ENCODE results near the gene LCOR.

LCOR gene

GRCh38 chr10:96968682-96969423, 136.8 kb downstream of the LCOR start:
- no peak overlapping the region for H3K27ac ChIP-seq

DNA sequence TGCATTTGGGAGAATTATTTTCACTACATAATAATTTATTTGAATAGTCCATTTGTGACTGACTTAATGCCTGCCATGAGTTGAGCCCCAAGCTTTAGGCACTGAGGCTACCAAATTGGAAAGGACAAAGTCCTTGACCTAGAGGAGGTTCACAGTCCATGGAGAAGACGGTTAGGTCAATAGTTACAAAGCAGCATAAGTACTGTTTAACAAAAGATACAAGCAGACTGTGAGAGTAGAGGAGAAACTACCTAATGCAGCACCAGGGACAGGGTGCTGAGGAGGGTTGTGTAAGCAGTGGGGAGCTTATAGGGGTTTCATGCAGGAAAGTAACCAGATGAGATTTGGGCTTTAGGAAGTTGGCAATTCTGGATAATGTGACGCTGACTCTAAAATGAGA, 139.2 kb downstream of the LCOR start:
- no peak overlapping the region for H3K27ac ChIP-seq
- TF ChIP-seq, protein P1, sequence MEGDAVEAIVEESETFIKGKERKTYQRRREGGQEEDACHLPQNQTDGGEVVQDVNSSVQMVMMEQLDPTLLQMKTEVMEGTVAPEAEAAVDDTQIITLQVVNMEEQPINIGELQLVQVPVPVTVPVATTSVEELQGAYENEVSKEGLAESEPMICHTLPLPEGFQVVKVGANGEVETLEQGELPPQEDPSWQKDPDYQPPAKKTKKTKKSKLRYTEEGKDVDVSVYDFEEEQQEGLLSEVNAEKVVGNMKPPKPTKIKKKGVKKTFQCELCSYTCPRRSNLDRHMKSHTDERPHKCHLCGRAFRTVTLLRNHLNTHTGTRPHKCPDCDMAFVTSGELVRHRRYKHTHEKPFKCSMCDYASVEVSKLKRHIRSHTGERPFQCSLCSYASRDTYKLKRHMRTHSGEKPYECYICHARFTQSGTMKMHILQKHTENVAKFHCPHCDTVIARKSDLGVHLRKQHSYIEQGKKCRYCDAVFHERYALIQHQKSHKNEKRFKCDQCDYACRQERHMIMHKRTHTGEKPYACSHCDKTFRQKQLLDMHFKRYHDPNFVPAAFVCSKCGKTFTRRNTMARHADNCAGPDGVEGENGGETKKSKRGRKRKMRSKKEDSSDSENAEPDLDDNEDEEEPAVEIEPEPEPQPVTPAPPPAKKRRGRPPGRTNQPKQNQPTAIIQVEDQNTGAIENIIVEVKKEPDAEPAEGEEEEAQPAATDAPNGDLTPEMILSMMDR (conservative IDR thresholded peaks at IDR 0.05), result no peak

More at GRCh38 chr10:96968682-96969423, 136.8 kb downstream of the LCOR start:
- TF ChIP-seq, protein P1 (conservative IDR thresholded peaks at IDR 0.05), result no peak

DNA sequence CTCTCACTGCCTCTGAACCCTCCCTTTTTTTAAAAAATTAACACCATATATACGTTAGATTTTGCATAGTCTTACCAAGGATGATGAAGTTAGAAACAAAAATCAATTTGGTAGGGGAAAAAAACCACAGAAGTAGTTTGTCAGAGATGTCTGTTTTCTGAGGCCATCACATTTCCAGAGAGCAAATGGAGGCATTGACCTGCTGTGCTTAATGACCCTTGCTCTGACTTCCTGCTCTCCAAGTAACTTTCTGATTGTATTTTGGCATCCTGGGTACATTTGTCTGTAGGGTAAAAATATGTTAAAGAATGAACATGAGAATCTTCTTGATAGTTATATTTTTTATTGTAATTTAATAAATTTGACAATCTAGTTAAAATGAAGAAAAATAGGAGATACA, 140.2 kb downstream of the LCOR start:
- TF ChIP-seq, protein P1 (conservative IDR thresholded peaks at IDR 0.05), result no peak
- no peak overlapping the region for H3K27ac ChIP-seq

GRCh38 chr10:96973809-96974747, 142.0 kb downstream of the LCOR start:
- TF ChIP-seq, protein P1 (conservative IDR thresholded peaks at IDR 0.05), result no peak
- H3K27ac ChIP-seq, result no peak overlapping the region

GRCh38 chr10:96975136-96975535, 143.0 kb downstream of the LCOR start:
- H3K27ac ChIP-seq, result no peak overlapping the region

GRCh38 chr10:96978621-96979154, 146.6 kb downstream of the LCOR start:
- TF ChIP-seq, protein P1 (conservative IDR thresholded peaks at IDR 0.05), result no peak
- H3K27ac ChIP-seq, result no peak overlapping the region

More at GRCh38 chr10:96975136-96975535, 143.0 kb downstream of the LCOR start:
- TF ChIP-seq, protein P1 (conservative IDR thresholded peaks at IDR 0.05), result no peak
